ENCODE data around the gene MRPL23.

MRPL23 gene

GRCh38 chr11:1924646-1925372 lies 22.3 kb upstream of the MRPL23 start:
- Histone ChIP-seq H3K9me2 (replicated peaks; ENCODE audit: insufficient read depth, low read length) (no peaks in the 10 kb centered on the region), H3K36me3 (ENCODE audit: low read length) (no peaks in the 10 kb centered on the region), H4K20me1 (ENCODE audit: low read depth, low read length) (no peaks in the 10 kb centered on the region), H3F3A (ENCODE audit: insufficient read depth) (no peaks in the 10 kb centered on the region), H3K4me3 (ENCODE audit: insufficient read depth, low read length, poor library complexity, severe bottlenecking) (no peak overlapping the region), H3K9me3 (ENCODE audit: insufficient read depth, low read length) (no peaks in the 10 kb centered on the region), H3K9ac (ENCODE audit: low read length) (no peak overlapping the region), H3K27me3 (ENCODE audit: low read length) (no peaks in the 10 kb centered on the region), H2AFZ (ENCODE audit: low read depth, low read length, severe bottlenecking) (no peak overlapping the region), H3K4me2 (ENCODE audit: low read depth, low read length, poor library complexity, severe bottlenecking) (no peak overlapping the region), H3K27ac (ENCODE audit: low read depth, low read length) (no peak overlapping the region), H3K79me2 (ENCODE audit: insufficient read depth, low read length) (no peaks in the 10 kb centered on the region)
- TF ChIP-seq, protein P1, sequence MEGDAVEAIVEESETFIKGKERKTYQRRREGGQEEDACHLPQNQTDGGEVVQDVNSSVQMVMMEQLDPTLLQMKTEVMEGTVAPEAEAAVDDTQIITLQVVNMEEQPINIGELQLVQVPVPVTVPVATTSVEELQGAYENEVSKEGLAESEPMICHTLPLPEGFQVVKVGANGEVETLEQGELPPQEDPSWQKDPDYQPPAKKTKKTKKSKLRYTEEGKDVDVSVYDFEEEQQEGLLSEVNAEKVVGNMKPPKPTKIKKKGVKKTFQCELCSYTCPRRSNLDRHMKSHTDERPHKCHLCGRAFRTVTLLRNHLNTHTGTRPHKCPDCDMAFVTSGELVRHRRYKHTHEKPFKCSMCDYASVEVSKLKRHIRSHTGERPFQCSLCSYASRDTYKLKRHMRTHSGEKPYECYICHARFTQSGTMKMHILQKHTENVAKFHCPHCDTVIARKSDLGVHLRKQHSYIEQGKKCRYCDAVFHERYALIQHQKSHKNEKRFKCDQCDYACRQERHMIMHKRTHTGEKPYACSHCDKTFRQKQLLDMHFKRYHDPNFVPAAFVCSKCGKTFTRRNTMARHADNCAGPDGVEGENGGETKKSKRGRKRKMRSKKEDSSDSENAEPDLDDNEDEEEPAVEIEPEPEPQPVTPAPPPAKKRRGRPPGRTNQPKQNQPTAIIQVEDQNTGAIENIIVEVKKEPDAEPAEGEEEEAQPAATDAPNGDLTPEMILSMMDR (IDR thresholded peaks at IDR 0.05; ENCODE audit: insufficient read depth, low read length, poor library complexity, severe bottlenecking): no peak
- TF ChIP-seq EZH2phosphoT487 (conservative IDR thresholded peaks at IDR 0.05; ENCODE audit: low read length): no peak

DNA sequence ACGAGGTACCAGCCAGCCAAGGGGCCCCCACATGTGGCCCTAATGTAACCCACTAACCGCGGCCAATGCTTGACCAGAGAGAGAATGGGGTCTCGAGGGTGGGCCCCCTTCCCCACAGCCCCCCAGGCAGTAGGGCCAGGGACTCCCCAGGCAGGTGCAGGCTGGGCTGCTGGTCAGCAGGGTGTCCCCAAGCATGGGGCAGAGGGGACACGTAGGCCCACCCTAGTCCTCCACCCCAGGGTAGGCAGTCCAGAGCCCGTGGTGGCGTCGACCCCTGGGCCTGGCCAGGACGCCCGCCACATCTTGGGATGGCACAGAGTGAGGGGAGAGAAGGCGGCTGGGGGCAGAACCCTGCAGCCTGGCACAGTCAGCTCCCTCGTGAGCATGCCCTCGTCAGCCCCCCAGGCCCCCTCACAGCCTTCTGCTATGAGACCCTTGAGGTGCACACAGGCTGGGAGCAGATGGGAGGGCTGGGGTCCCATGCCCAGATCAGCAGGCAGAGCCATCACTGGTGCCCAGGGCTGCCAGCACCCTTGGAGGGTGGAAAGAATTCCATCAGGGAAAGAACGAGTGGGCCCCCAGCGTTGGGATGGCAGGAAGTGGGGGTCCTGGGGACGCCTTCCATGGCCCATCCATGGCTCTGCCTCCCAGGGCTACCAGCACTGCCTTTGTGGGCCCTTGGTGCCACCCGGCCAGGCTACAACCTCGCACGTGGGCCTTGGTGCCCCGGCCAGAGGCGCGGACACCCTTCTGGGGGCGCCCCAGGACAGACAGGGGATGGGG lies 21.6 kb upstream of the MRPL23 start:
- TF ChIP-seq EZH2phosphoT487 (conservative IDR thresholded peaks at IDR 0.05; ENCODE audit: low read length): no peak
- TF ChIP-seq, protein P1 (IDR thresholded peaks at IDR 0.05; ENCODE audit: insufficient read depth, low read length, poor library complexity, severe bottlenecking): no peak
- Histone ChIP-seq H3K9me3 (ENCODE audit: insufficient read depth, low read length) (no peaks in the 10 kb centered on the region), H3K9me2 (replicated peaks; ENCODE audit: insufficient read depth, low read length) (no peaks in the 10 kb centered on the region), H3K4me2 (ENCODE audit: low read depth, low read length, poor library complexity, severe bottlenecking) (no peak overlapping the region), H3K79me2 (ENCODE audit: insufficient read depth, low read length) (no peaks in the 10 kb centered on the region), H3K27me3 (ENCODE audit: low read length) (no peaks in the 10 kb centered on the region), H3F3A (ENCODE audit: insufficient read depth) (no peaks in the 10 kb centered on the region), H3K27ac (ENCODE audit: low read depth, low read length) (no peak overlapping the region), H4K20me1 (ENCODE audit: low read depth, low read length) (no peaks in the 10 kb centered on the region), H3K36me3 (ENCODE audit: low read length) (no peaks in the 10 kb centered on the region), H2AFZ (ENCODE audit: low read depth, low read length, severe bottlenecking) (no peak overlapping the region), H3K9ac (ENCODE audit: low read length) (no peak overlapping the region), H3K4me3 (ENCODE audit: insufficient read depth, low read length, poor library complexity, severe bottlenecking) (no peak overlapping the region)

GRCh38 chr11:1926156-1927025 lies 20.7 kb upstream of the MRPL23 start:
- TF ChIP-seq, protein P1 (IDR thresholded peaks at IDR 0.05; ENCODE audit: insufficient read depth, low read length, poor library complexity, severe bottlenecking): no peak
- H3K9ac ChIP-seq (ENCODE audit: low read length): no peak overlapping the region

More at GRCh38 chr11:1926156-1927025, 20.7 kb upstream of the MRPL23 start:
- Histone ChIP-seq H2AFZ (ENCODE audit: low read depth, low read length, severe bottlenecking) (no peak overlapping the region), H3F3A (ENCODE audit: insufficient read depth) (no peaks in the 10 kb centered on the region), H4K20me1 (ENCODE audit: low read depth, low read length) (no peaks in the 10 kb centered on the region), H3K27ac (ENCODE audit: low read depth, low read length) (no peak overlapping the region), H3K27me3 (ENCODE audit: low read length) (no peaks in the 10 kb centered on the region), H3K79me2 (ENCODE audit: insufficient read depth, low read length) (no peaks in the 10 kb centered on the region), H3K9me3 (ENCODE audit: insufficient read depth, low read length) (no peaks in the 10 kb centered on the region), H3K36me3 (ENCODE audit: low read length) (no peaks in the 10 kb centered on the region), H3K9me2 (replicated peaks; ENCODE audit: insufficient read depth, low read length) (no peaks in the 10 kb centered on the region), H3K4me3 (ENCODE audit: insufficient read depth, low read length, poor library complexity, severe bottlenecking) (no peak overlapping the region), H3K4me2 (ENCODE audit: low read depth, low read length, poor library complexity, severe bottlenecking) (no peak overlapping the region)

Data from SU-DHL-6 (cell line).